Retinal pigment epithelial cell (primary cell): ENCODE data around the gene AMZ1.

Experiments used
- DNase-seq: peaks from one replicate; pipeline ENCODE4 v3.0.0-alpha.2; 2010; ENCODE audit warnings: low read depth
- H3K4me3 ChIP-seq: 2 replicates; pipeline ENCODE4 v1.5.1; 2011; ENCODE audit warnings: mild to moderate bottlenecking, low read length, control low read depth, moderate library complexity
- CTCF ChIP-seq: conservative IDR thresholded peaks from 2 replicates; pipeline ENCODE4 v1.5.1; 2011; ENCODE audit warnings: low read depth, low read length, control low read depth, inconsistent platforms

Gene AMZ1, protein sequence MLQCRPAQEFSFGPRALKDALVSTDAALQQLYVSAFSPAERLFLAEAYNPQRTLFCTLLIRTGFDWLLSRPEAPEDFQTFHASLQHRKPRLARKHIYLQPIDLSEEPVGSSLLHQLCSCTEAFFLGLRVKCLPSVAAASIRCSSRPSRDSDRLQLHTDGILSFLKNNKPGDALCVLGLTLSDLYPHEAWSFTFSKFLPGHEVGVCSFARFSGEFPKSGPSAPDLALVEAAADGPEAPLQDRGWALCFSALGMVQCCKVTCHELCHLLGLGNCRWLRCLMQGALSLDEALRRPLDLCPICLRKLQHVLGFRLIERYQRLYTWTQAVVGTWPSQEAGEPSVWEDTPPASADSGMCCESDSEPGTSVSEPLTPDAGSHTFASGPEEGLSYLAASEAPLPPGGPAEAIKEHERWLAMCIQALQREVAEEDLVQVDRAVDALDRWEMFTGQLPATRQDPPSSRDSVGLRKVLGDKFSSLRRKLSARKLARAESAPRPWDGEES

DNA sequence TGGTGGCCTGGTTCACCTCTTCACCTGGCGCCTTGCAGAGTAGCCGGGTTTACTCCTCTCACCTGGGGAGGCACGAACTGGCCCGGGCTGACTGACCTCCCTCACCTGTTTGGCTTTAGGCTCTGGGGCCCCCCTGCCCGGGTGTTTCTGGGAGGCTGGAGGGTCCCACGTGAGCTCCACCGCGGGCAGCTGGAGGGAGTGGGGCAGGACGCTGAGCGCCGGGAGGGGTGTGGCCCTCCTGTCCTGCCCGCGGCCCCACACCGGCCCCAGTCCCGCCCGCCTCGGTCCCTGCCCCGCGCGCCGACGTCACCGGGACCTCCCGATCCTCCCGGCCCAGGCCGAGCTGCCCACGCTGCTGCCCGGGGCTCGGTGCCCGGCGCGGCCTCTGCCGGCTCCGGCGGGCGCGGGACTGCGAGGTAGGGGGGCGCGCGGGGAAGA is at the start of gene AMZ1:
AMZ1 (plus strand) TSS at position 322 of the 438 bp plus-strand sequence. CDS start 12,250 bp downstream, outside the sequence.
- no peak for DNase-seq
- TF ChIP-seq CTCF, result no peak
- H3K4me3 ChIP-seq, result no peak within 1 kb of the TSS

DNA sequence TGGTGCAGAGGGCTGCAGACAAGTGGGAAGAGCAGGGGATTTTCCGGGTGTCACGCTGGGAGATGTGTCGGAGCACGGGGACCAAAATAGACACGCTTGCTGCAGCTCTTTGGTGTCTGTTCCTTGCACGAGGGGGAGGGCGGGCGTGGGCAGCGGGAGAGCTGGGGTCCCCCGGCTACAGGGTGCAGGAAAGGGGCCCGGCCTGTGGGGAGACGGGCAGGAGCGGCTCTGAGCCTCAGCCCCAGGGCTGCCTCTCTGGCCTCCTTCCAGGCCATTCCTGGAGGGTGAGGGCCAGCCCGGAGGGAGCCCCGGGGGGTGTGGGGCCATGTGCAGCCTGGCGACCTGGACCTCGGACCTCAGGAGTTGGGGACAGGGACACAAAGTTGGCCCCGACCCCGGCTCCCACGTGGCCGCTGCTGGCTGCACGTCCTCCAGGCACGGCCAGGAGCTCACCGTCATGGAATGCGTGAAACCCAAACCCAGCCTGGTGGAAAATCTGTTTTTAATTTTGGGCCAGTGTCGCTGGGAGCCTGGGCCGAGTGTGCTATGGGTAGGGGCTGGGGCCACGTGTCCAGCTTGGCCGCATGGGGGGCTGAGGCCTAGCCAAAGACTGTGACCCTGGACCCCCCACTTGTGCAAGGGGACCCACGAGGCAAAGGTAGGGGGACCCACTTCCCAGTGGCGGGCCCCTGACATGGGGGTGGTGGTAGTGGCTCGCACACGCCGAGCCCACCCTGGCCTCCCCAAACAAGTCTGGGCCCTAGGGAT is 49.6 kb upstream of the AMZ1 start:
- no peak for DNase-seq
- H3K4me3 ChIP-seq, result no peak overlapping the region
- TF ChIP-seq CTCF, result no peak

- no peak for DNase-seq
- no peak for TF ChIP-seq CTCF
- no peak overlapping the region for H3K4me3 ChIP-seq
Measured at GRCh38 chr7:2639181-2639681, 48.8 kb upstream of the AMZ1 start.

DNA sequence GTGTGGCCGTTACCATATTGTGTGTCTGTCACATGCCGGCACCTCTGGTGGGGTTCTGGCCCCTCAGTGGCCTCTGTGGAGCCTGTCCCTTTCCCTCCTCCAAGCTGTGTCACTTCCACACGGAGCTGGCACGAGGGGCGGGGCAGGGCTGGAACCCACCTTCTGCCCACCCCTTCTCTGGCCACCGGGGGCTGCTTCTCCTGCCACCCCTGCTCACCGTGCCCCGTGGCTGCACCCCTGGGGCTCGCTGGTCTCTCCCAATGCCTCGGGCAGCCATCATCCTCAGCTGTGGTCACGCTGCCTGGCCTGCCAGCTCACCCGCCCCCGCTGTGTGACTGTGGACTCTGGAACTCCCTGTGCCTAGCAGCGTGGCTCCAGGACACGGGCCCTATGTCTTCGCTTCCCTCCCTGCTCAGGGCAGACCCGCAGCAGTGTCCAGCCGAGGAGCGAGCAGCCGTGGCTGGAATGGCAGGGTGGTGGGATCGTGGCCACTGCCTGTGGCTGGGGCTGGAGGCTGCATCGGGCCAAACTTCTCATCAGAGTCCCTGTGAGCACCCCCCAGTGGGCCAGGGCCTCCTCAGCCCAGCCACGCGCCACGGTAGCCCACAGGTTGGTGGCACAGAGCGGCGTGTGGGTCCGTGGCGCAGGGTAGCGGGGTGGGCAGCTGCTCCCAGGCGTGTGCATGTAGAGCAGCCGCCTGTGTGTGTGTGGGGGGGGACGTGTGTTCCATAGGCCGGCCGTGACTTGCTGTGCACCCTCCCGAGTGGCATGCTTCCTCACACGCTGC is 48.1 kb upstream of the AMZ1 start:
- no peak overlapping the region for H3K4me3 ChIP-seq
- DNase-seq, result no peak
- no peak for TF ChIP-seq CTCF

DNA sequence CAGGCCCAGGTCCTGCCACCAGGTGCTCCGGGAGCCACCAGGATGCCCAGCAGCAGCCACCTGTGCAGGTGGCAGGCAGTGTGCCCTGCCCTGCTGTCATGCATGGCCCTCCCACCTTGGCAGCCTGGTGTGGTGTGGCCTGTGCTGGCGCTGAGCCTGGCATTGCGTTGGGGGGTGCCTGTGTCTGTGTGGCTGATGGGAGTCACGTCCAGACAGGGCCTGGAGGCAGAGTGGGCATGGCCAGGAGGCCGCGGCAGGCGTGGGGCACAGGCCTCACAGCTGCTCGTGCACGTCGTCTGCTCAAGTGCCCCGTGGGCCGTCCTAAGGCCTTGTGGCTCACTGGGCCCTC is 47.5 kb upstream of the AMZ1 start:
- H3K4me3 ChIP-seq, result no peak overlapping the region
- TF ChIP-seq CTCF, result no peak
- no peak for DNase-seq

DNA sequence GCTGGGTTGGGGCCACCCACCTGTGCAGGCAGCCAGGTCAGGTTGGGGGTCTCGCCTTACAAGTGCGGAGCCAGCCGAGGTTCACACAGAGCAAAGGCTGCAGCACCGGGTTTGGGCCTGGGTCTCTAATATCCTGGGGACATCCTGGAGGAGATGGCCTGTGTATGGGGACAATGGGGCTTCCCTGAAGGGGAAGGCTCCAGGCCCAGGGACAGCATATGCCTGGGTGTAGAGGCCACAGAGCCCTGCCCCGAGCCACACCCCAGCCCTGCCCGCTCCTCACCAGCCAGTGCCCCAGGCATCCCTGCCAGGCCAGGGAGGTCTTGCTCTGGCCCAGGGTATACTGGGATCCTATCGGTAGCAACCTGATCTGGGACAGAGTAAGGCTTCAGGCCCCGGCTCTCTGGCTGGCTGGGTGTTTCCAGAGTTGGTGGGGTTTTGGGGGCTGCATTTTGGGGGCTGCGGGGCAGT is 47.1 kb upstream of the AMZ1 start:
- no peak for TF ChIP-seq CTCF
- no peak for DNase-seq

More for the DNA sequence above, 47.1 kb upstream of the AMZ1 start:
- no peak overlapping the region for H3K4me3 ChIP-seq
